A549 treated with GW870086 at 1 μM for 4 hours (cell line): Measurements from ENCODE around the gene CDH18. TPM values are rescaled to one million over a fixed set of nuclear protein-coding genes. Genes with fewer than 3 reads are reported as not detected.

Experiments
- total RNA-seq: library from RNA; stranded (reverse); fragments of 200-300 nt; extraction: Qiagen RNA extraction; gene quantifications from 5 replicates; pipeline ENCODE4 v1.2.3, GENCODE V29; 2022; ENCODE audit warnings: low read depth

CDH18 gene
- not detected in 5 replicates for total RNA-seq

GRCh38 chr5:19987612-19988361 lies at the start of gene CDH18:
Gene CDH18, minus strand, starts transcription at chr5:19988200. Its CDS starts 149,214 bp downstream, at chr5:19838986.

